Measurements from ENCODE around the gene PARL. TPM values are rescaled to one million over a fixed set of nuclear protein-coding genes. Genes with fewer than 3 reads are reported as not detected.
A peak's percentile ranks its signal among the peaks of the same experiment; 100 is the strongest.

The PARL gene
- total RNA-seq, 1 donor from 2014 or later, result 58.5 TPM

DNA sequence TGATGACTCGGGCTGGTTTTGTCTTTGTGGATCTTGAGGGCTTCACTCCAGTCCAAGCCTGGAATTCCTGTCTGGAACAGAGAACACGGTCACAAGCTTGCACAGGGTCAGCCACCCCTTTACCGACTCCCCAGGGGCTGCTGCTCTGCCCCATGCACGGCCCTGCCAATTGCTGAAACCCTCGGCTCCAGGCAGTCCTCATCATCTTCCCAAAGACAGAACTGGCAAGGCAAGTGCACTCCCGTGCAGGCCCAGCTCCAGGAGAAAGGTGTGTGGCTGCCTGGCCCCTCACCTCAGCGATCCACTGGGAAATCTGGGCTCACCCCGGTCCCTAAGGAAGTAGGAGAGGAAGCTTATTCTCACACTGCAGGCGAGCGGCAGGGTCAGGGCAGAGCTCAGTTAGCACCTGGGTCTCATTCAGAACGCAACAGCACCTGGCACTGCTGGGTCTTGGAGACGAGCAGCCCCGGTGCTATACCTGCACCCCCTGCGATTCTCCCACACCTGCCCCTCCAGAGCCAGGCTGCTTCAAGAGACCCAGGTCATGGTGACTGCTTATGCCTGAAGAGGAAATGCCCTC lies 66.5 kb downstream of the PARL start:
- Mint-ChIP-seq H3K27ac (ENCODE audit: unreplicated experiment) (no peak overlapping the region), H3K4me3 (ENCODE audit: unreplicated experiment) (no peak overlapping the region)

DNA sequence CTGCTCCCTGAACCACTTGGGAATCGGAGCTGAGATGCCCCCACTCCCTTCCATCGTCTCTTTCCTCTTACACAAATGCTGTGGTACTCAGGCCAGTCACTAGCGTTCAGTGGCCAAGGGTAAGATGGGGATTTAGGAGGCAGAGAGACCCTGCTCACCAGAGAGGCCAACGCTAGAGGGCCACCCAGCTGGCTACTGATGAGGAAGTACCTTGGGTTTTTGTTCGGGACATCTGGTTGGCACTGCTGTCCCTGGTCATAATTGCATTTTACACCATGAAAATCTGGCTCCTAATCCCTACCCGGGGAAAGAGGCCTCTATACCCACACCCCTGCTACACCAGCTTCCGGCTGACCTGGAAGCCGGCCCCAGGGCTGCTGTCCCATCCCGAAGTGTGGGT lies 67.0 kb downstream of the PARL start:
- Mint-ChIP-seq H3K4me1 (ENCODE audit: low read depth, unreplicated experiment) (peaks cover 29% of the 10 kb centered on the region), H3K9me3 (ENCODE audit: unreplicated experiment) (peaks cover 8% of the 10 kb centered on the region), H3K27me3 (ENCODE audit: unreplicated experiment) (peaks cover 10% of the 10 kb centered on the region), H3K36me3 (ENCODE audit: unreplicated experiment) (peaks cover 3% of the 10 kb centered on the region), H3K4me3 (ENCODE audit: unreplicated experiment) (no peak overlapping the region), H3K27ac (ENCODE audit: unreplicated experiment) (no peak overlapping the region)
- TF ChIP-seq, protein P1, sequence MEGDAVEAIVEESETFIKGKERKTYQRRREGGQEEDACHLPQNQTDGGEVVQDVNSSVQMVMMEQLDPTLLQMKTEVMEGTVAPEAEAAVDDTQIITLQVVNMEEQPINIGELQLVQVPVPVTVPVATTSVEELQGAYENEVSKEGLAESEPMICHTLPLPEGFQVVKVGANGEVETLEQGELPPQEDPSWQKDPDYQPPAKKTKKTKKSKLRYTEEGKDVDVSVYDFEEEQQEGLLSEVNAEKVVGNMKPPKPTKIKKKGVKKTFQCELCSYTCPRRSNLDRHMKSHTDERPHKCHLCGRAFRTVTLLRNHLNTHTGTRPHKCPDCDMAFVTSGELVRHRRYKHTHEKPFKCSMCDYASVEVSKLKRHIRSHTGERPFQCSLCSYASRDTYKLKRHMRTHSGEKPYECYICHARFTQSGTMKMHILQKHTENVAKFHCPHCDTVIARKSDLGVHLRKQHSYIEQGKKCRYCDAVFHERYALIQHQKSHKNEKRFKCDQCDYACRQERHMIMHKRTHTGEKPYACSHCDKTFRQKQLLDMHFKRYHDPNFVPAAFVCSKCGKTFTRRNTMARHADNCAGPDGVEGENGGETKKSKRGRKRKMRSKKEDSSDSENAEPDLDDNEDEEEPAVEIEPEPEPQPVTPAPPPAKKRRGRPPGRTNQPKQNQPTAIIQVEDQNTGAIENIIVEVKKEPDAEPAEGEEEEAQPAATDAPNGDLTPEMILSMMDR (IDR thresholded peaks at IDR 0.05; ENCODE audit: partially characterized antibody, unreplicated experiment), result no peak
- no peak for DNase-seq

More for the DNA sequence above, 66.5 kb downstream of the PARL start:
- Mint-ChIP-seq H3K27me3 (ENCODE audit: unreplicated experiment) (peaks cover 5% of the 10 kb centered on the region), H3K4me1 (ENCODE audit: low read depth, unreplicated experiment) (peaks cover 24% of the 10 kb centered on the region), H3K36me3 (ENCODE audit: unreplicated experiment) (no peaks in the 10 kb centered on the region), H3K9me3 (ENCODE audit: unreplicated experiment) (peaks cover 3% of the 10 kb centered on the region)
- no peak for DNase-seq
- TF ChIP-seq, protein P1 (IDR thresholded peaks at IDR 0.05; ENCODE audit: partially characterized antibody, unreplicated experiment), result no peak

DNA sequence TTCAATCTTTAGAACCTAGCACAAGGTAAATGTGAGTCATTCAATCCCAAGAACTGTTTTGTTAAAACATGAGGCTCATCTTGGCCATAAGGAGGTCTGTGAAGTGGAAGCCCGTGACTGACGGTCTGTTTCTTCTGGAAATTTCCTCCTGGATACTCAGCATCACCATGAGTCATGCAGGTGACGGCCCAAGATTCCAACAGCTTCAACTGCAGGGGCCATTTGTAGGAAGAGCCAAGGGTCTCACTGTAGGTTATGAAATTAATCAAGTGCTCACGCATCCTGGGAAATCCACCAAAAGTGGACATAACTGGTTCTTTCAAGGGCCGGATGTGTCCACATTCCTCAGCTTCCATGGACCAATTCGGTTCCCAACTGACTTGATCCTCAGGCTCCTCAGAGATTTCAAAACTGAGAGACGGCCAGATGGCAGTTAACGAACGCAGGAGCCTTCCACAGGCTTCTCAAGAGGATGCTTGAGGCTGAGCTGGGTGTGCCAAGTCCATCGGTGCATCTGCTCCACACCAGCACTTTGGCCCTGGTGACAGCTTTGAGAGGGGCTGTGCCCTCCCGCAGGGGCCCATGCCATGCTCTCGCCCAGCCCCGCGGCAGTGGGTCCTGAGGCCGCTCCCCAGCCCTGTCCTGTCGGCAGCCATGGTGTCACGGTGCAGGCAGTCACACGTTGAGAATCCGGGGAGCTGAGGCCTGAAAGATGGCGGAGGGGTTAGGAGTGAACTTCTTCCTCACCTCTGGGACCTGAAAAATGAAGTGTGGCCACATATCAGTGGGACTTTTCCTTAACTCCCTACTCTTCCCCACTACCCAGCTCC lies 67.8 kb downstream of the PARL start:
- peaks cover 36% of the 10 kb centered on the region for H3K4me1 Mint-ChIP-seq (ENCODE audit: low read depth, unreplicated experiment)
- peaks cover 11% of the 10 kb centered on the region for H3K9me3 Mint-ChIP-seq (ENCODE audit: unreplicated experiment)
- peaks cover 5% of the 10 kb centered on the region for H3K36me3 Mint-ChIP-seq (ENCODE audit: unreplicated experiment)

DNA sequence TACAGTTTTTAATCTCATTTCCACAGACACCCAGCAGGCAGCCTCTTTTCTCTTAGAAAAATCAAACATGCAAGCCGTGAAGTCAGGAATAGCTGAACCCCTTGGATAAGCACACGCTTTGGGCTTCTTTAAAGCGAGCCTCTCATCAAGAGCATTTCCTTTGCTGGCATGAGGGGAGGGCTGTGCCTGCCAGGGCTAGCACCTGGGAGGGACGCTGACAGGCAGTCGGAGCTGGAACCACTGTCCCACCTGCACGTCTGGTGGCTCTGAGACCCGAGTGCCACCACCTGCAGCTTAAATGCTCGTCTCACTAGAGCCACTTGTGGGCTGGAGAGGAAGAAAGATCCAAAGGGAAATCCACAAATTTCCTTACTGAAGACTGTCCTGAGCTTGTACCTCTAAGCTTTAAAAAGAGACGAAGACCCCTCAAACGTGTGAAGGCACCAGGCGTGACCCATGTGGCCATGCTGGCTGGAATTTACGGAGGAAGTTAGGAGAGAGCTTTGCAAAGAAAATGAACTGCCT lies 68.7 kb downstream of the PARL start:
- Mint-ChIP-seq H3K27ac (ENCODE audit: unreplicated experiment) (no peak overlapping the region), H3K9me3 (ENCODE audit: unreplicated experiment) (peaks cover 14% of the 10 kb centered on the region), H3K4me3 (ENCODE audit: unreplicated experiment) (no peak overlapping the region), H3K36me3 (ENCODE audit: unreplicated experiment) (peaks cover 5% of the 10 kb centered on the region), H3K4me1 (ENCODE audit: low read depth, unreplicated experiment) (peaks cover 36% of the 10 kb centered on the region), H3K27me3 (ENCODE audit: unreplicated experiment) (peaks cover 13% of the 10 kb centered on the region)
- DNase-seq, result no peak
- TF ChIP-seq, protein P1 (IDR thresholded peaks at IDR 0.05; ENCODE audit: partially characterized antibody, unreplicated experiment), result no peak

More for the DNA sequence above, 67.8 kb downstream of the PARL start:
- H3K4me3 Mint-ChIP-seq (ENCODE audit: unreplicated experiment), result no peak overlapping the region
- peaks cover 13% of the 10 kb centered on the region for H3K27me3 Mint-ChIP-seq (ENCODE audit: unreplicated experiment)
- no peak overlapping the region for H3K27ac Mint-ChIP-seq (ENCODE audit: unreplicated experiment)
- TF ChIP-seq, protein P1 (IDR thresholded peaks at IDR 0.05; ENCODE audit: partially characterized antibody, unreplicated experiment), result no peak
- DNase-seq, result no peak

DNA sequence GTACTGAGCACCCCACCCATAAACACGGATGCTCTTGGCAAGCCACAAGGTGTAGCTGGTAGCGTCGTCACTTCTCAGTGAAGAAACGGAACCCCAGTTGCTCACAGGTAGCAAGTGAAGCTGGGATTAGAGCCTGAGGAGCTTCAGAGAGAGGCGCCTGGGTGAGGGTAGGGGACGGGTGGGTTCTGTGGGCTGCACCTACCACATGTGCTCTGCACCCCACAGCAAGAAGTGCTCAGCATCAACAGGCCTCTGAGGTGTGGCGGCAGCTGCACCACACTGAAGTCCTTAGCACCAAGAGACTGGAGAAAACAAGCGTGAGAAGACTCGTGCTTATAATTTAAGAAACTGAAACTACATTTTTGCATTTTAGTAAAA lies 69.1 kb downstream of the PARL start:
- Mint-ChIP-seq H3K27ac (ENCODE audit: unreplicated experiment) (peak overlapping the region; percentile 62), H3K4me1 (ENCODE audit: low read depth, unreplicated experiment) (peaks cover 36% of the 10 kb centered on the region), H3K36me3 (ENCODE audit: unreplicated experiment) (peaks cover 5% of the 10 kb centered on the region), H3K9me3 (ENCODE audit: unreplicated experiment) (peaks cover 16% of the 10 kb centered on the region), H3K27me3 (ENCODE audit: unreplicated experiment) (peaks cover 13% of the 10 kb centered on the region), H3K4me3 (ENCODE audit: unreplicated experiment) (no peak overlapping the region)
- TF ChIP-seq, protein P1 (IDR thresholded peaks at IDR 0.05; ENCODE audit: partially characterized antibody, unreplicated experiment), result no peak
- no peak for DNase-seq
